Stromal cell of bone marrow (primary cell): ENCODE measurements around the gene PCDHGA9.
"Not testable (repeated sequence)": the region's sequence is repeated elsewhere in the genome, so short reads cannot be mapped to it uniquely, and the experiment has no call there.

Experiments
- DNase-seq: peaks from one replicate; pipeline ENCODE4 v3.0.0-alpha.2; 2012; ENCODE audit warnings: low read depth

PCDHGA9 gene

DNA sequence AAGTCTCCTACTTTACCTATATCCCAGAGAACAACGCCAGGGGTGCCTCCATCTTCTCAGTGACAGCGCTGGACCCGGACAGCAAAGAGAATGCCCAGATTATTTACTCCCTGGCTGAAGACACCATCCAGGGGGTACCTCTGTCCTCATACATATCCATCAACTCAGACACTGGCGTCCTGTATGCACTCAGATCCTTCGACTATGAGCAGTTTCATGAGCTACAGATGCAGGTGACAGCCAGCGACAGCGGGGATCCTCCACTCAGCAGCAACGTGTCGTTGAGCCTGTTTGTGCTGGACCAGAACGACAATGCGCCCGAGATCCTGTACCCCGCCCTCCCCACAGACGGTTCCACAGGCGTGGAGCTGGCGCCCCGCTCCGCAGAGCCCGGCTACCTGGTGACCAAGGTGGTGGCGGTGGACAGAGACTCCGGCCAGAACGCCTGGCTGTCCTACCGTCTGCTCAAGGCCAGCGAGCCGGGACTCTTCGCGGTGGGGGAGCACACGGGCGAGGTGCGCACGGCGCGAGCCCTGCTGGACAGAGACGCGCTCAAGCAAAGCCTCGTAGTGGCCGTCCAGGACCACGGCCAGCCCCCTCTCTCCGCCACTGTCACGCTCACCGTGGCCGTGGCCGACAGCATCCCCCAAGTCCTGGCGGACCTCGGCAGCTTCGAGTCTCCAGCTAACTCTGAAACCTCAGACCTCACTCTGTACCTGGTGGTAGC lies 12.1 kb downstream of the PCDHGA9 start:
- DNase-seq: not testable (repeated sequence)

DNA sequence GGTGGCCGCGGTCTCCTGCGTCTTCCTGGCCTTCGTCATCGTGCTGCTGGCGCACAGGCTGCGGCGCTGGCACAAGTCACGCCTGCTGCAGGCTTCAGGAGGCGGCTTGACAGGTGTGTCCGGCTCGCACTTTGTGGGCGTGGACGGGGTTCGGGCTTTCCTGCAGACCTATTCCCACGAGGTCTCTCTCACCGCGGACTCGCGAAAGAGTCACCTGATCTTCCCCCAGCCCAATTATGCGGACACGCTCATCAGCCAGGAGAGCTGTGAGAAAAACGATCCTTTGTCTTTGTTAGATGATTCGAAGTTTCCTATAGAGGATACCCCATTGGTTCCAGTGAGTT lies 12.7 kb downstream of the PCDHGA9 start:
- DNase-seq: not testable (repeated sequence)

DNA sequence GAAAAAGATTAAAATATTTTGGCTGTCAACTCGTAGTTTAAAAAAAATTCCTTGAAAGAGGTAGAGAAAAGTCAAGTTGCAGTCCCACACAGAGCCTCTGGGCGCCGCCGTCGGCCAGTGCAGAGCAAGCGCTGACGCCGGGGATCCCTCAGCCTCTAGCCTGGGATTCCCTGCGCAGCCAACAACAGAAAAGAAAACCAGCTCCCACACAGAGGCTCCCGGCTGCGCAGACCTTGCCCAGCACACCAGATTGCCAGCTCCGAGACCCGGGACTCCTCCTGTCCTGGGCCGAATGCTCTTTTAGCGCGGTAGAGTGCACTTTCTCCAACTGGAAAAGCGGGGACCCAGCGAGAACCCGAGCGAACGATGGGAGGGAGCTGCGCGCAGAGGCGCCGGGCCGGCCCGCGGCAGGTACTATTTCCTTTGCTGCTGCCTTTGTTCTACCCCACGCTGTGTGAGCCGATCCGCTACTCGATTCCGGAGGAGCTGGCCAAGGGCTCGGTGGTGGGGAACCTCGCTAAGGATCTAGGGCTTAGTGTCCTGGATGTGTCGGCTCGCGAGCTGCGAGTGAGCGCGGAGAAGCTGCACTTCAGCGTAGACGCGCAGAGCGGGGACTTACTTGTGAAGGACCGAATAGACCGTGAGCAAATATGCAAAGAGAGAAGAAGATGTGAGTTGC lies 15.1 kb downstream of the PCDHGA9 start, which contains the start of gene PCDHGB7:
TSS of gene PCDHGB7 (plus strand) at position 184 of the 679 bp plus-strand sequence. CDS start at position 367, 183 bp downstream.
- DNase-seq: peak; percentile 70

DNA sequence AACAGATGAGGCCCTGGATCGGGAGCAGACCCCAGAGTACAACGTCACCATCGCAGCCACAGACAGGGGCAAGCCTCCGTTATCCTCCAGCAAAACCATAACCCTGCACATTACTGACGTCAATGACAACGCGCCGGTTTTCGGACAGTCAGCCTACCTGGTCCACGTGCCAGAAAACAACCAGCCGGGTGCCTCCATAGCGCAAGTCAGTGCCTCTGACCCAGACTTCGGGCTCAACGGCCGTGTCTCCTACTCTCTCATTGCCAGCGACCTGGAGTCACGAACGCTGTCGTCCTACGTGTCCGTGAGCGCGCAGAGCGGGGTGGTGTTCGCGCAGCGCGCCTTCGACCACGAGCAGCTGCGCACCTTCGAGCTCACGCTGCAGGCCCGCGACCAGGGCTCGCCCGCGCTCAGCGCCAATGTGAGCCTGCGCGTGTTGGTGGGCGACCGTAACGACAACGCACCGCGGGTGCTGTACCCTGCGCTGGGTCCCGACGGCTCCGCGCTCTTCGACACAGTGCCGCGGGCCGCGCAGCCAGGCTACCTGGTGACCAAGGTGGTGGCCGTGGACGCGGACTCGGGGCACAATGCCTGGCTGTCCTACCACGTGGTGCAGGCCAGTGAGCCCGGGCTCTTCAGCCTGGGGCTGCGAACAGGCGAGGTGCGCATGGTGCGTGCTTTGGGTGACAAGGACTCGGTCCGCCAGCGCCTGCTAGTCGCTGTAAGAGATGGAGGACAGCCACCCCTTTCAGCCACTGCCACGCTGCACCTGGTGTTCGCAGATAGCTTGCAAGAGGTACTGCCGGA lies 16.7 kb downstream of the PCDHGA9 start:
- DNase-seq: no peak

DNA sequence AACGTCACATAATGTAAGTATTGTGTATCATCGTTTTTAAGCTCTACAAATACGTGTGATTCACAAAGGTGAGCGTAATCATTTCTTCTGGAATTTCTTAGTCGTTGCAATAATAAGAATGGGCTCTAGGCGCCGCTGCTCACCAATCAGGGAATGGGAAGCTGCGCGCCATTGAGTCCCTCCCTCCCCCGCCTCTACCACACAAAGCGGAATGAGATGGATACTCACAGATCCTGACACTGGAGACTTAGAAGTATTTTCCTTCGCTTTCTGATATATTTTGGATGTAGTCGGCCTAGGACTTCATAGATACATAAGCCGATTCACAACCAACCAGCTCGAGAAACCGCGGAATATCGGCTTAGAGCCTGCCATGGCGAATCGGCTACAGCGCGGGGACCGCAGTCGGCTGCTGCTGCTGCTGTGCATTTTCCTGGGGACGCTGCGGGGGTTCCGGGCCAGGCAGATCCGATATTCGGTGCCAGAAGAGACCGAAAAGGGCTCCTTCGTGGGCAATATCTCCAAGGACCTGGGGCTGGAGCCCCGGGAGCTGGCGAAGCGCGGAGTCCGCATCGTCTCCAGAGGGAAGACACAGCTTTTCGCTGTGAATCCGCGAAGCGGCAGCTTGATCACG lies 18.4 kb downstream of the PCDHGA9 start, which contains the start of gene PCDHGA11:
TSS of gene PCDHGA11 (plus strand) at position 197 of the 634 bp plus-strand sequence. CDS start at position 374, 177 bp downstream.
- DNase-seq: peak; percentile 47

DNA sequence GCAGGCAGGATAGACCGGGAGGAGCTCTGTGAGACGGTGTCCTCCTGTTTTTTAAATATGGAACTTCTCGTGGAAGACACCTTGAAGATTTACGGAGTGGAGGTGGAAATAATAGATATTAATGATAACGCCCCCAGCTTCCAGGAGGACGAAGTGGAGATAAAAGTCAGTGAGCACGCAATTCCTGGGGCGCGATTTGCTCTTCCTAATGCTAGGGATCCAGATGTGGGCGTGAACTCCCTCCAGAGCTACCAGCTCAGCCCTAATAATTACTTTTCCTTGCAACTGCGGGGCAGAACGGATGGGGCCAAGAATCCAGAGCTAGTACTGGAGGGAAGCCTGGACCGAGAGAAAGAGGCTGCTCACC lies 18.9 kb downstream of the PCDHGA9 start:
- DNase-seq: no peak

DNA sequence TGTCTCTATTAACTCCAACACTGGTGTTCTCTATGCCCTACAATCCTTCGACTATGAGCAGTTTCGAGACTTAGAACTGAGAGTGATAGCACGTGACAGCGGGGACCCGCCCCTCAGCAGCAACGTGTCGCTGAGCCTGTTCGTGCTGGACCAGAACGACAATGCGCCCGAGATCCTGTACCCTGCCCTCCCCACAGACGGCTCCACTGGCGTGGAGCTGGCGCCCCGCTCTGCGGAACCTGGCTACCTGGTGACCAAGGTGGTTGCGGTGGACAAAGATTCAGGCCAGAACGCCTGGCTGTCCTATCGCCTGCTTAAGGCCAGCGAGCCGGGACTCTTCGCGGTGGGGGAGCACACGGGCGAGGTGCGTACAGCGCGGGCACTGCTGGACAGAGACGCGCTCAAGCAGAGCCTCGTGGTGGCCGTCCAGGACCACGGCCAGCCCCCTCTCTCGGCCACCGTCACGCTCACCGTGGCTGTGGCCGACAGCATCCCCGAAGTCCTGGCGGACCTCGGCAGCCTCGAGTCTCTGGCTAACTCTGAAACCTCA lies 20.2 kb downstream of the PCDHGA9 start:
- no peak for DNase-seq

DNA sequence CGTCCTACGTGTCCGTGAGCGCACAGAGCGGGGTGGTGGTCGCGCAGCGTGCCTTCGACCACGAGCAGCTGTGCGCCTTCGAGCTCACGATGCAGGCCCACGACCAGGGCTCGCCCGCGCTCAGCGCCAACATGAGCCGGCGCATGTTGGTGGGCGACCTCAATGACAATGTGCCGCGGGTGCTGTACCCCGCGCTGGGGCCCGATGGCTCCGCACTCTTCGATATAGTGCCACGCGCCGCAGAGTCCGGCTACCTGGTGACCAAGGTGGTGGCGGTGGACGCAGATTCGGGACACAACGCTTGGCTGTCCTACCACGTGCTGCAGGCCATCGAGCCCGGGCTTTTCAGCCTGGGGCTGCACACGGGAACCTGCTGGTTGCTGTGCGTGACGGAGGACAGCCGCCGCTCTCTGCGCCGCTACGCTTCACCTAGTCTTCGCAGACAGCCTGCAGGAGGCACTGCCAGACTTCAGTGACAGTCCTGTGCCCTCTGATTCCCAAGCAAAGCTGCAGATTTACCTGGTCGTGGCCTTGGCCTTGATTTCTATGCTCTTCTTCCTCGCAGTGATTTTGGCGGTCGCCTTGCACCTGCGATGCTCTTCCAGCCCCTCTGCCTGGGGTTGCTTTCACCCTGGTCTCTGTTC lies 25.3 kb downstream of the PCDHGA9 start:
- DNase-seq: no peak

DNA sequence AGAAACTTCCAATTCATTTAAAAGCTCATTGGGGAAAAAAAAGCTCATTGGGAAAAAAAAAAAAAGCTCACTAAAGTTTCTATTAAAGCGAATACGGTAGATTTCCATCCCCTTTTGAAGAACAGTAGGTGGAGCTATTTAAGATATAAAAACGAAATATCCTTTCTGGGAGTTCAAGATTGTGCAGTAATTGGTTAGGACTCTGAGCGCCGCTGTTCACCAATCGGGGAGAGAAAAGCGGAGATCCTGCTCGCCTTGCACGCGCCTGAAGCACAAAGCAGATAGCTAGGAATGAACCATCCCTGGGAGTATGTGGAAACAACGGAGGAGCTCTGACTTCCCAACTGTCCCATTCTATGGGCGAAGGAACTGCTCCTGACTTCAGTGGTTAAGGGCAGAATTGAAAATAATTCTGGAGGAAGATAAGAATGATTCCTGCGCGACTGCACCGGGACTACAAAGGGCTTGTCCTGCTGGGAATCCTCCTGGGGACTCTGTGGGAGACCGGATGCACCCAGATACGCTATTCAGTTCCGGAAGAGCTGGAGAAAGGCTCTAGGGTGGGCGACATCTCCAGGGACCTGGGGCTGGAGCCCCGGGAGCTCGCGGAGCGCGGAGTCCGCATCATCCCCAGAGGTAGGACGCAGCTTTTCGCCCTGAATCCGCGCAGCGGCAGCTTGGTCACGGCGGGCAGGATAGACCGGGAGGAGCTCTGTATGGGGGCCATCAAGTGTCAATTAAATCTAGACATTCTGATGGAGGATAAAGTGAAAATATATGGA lies 27.9 kb downstream of the PCDHGA9 start, which contains the start of gene PCDHGA12:
TSS of gene PCDHGA12 (plus strand) at position 176 of the 782 bp plus-strand sequence. CDS start at position 429, 253 bp downstream.
- DNase-seq: peak; percentile 92

DNA sequence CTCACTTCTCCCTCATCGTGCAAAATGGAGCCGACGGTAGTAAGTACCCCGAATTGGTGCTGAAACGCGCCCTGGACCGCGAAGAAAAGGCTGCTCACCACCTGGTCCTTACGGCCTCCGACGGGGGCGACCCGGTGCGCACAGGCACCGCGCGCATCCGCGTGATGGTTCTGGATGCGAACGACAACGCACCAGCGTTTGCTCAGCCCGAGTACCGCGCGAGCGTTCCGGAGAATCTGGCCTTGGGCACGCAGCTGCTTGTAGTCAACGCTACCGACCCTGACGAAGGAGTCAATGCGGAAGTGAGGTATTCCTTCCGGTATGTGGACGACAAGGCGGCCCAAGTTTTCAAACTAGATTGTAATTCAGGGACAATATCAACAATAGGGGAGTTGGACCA lies 28.7 kb downstream of the PCDHGA9 start:
- no peak for DNase-seq

DNA sequence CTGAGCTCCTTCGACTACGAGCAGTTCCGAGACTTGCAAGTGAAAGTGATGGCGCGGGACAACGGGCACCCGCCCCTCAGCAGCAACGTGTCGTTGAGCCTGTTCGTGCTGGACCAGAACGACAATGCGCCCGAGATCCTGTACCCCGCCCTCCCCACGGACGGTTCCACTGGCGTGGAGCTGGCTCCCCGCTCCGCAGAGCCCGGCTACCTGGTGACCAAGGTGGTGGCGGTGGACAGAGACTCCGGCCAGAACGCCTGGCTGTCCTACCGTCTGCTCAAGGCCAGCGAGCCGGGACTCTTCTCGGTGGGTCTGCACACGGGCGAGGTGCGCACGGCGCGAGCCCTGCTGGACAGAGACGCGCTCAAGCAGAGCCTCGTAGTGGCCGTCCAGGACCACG lies 29.7 kb downstream of the PCDHGA9 start:
- not testable (repeated sequence) for DNase-seq

DNA sequence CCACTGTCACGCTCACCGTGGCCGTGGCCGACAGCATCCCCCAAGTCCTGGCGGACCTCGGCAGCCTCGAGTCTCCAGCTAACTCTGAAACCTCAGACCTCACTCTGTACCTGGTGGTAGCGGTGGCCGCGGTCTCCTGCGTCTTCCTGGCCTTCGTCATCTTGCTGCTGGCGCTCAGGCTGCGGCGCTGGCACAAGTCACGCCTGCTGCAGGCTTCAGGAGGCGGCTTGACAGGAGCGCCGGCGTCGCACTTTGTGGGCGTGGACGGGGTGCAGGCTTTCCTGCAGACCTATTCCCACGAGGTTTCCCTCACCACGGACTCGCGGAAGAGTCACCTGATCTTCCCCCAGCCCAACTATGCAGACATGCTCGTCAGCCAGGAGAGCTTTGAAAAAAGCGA lies 30.1 kb downstream of the PCDHGA9 start:
- DNase-seq: not testable (repeated sequence)

DNA sequence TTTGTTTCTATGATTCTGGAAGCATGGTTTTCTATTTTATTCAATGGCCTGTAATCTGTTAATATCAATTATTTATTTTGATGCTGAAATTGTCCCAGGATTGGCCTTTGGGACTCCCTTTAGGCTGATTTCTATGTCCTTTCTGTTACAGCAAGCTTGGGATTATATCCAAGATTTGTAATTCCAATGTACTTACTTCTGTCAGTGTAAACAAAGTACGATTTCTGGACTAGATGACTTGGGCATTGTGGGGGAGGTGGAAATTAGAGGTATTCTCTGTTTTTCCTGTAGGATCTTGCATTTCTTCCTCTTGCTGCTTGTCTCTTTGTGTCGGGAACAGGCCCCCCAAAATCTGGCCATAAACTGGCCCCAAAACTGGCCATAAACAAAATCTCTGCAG lies 31.4 kb downstream of the PCDHGA9 start:
- DNase-seq: no peak

DNA sequence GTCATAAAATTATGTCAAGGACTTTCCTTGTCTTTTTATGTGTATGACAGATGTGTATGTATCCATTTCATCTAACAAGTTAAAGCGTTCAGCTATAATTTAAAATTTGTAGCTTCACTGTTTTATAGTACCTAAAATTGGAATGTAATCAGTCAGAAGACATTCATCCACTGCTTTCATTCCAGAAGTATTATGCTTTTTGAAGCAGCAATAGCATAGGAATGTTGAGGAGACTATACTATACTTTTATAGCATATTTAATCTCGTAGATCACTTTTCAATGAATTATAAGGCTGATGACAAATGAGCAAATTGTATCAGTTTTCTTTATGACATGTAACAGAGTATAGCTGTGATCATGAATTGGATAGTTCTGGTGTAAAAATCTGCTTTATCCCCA lies 34.6 kb downstream of the PCDHGA9 start:
- DNase-seq: no peak

DNA sequence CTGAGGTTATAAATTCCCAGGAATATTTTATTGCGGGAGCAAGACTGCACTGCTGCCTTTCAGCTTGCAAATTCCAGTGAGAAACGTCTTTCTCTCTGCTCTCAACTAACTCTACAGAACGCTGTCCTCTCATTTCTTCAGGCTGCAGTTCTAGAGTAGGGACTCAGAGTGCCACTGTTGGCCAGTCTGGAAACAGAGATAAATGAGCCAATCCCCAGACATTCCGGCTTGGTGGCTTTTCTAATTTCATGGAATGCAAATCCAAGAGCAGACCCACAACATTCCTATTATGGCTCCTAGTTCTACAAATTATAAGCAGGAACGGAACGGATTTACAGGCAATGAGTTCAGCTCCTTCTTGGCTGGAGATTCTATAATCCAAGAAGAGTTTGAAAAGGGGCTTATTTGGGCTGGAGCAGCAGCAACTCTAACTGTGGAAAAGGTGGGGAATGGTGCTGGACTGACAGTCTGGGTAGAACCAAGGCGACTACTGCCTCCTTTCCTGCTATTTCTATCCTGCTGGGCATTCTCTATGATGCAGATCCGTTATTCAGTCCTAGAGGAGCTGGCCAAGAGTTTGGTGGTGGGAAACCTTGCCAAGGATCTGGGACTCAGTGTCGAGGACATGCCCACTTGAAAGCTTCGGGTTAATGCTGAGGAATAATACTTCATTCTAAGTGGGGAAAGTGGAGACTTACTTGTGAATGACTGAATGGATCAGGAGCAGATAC lies 37.0 kb downstream of the PCDHGA9 start:
- DNase-seq: no peak

DNA sequence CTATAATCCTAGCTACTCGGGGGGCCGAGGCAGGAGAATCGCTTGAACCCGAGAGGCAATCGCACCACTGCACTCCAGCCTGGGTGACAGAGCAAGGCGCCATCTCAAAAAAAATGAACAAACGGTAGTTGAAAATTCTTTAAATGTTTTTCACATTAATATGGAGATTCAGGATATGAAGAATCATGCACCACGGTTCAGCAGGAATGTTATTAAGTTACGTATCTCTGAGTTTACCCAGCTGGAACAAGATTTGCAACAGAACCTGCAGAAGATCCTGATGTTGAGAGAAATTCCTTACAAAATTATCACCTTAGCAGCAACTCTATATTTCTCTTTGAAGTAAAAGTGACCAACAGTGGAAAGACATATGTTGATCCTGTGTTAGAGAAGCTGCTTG lies 37.8 kb downstream of the PCDHGA9 start:
- DNase-seq: no peak

DNA sequence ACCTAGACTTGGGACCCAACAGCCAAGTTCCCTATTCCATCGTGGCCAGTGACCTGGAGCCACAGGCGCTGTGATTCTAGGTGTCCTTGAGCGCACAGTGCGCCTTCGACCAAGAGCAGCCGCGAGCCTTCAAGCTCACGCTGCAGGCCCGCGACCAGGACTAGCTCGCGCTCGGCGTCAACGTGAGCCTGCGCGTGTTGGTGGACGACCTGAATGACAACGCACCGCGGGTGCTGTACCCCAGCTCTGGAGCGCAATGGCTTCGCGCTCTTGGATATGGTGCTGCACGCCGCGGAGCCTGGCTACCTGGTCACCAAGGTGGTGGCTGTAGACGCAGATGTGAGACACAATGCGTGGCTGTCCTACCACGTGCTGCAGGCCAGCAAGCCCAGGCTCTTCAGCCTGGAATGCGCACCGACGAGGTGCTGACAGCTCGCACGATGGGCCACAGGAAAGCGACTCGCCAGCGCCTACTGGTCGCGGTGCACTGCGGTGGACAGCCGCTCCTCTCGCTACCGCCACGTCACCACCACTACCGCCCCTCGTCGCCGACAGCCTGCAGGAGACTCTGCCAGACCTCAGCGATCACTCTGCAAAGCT lies 39.1 kb downstream of the PCDHGA9 start:
- no peak for DNase-seq
